K562 (cell line): Measurements from ENCODE around the gene FXYD3. TPM values are rescaled to one million over a fixed set of nuclear protein-coding genes. Genes with fewer than 3 reads are reported as not detected.

Experiments used
- DPF2 ChIP-seq: fragments of 450-650 bp; IDR thresholded peaks from 2 replicates; pipeline ENCODE4 v1.6.1; 2016
- KDM2B ChIP-seq: fragments of 250-450 bp; sonication (Bioruptor Pico); IDR thresholded peaks from 2 replicates; pipeline ENCODE4 v1.8.0; 2021; ENCODE audit warnings: mild to moderate bottlenecking, moderate library complexity
- MAZ ChIP-seq, 2 experiments: fragments of 450-650 bp in 1 of 2; sonication (generic) in 1 of 2; formaldehyde crosslinking; IDR thresholded peaks in 1 of 2; conservative IDR thresholded peaks in 1 of 2; 2 replicates each; pipeline versions ENCODE4 v1.4.0 to v1.5.0; 2020; ENCODE audit warnings: mild to moderate bottlenecking in 1 of 2, missing genetic modification reagents in 1 of 2
- RAD21 ChIP-seq, 2 experiments: fragments of 250-450 bp in 1 of 2; fragments of 450-650 bp in 1 of 2; sonication (Bioruptor Pico) in 1 of 2; formaldehyde crosslinking in 1 of 2; IDR thresholded peaks in 1 of 2; conservative IDR thresholded peaks in 1 of 2; 2 replicates each; pipeline versions ENCODE4 v1.4.0 to v1.8.0; 2020 to 2022; ENCODE audit warnings: mild to moderate bottlenecking in 2 of 2, moderate library complexity in 1 of 2
- ZNF696 ChIP-seq: fragments of 250-450 bp; sonication (Bioruptor Pico); conservative IDR thresholded peaks from 2 replicates; pipeline ENCODE4 v1.4.0; 2020; ENCODE audit warnings: mild to moderate bottlenecking, moderate library complexity
- polyA plus RNA-seq, 8 experiments: library from polyadenylated mRNA; depleted of rRNA in 4 of 8; stranded (reverse) in 5 of 8; unstranded in 3 of 8; fragments of >200 nt; fragmentation: Nextera tagmentation in 2 of 8; fragmentation: Illumina TruSeq in 1 of 8; extraction: Ambion mirVana in 2 of 8; extraction: Trizol in 1 of 8; gene quantifications; 2 replicates each; pipeline versions ENCODE4 v1.2.1 to v1.2.3, GENCODE V29; 2011 to 2014; ENCODE audit warnings: inconsistent platforms in 1 of 8, missing spikeins in 1 of 8
- total RNA-seq, 7 experiments: library from RNA; depleted of rRNA in 6 of 7; stranded (reverse); fragments of >200 nt in 6 of 7; fragmentation: Illumina TruSeq in 2 of 7; extraction: Trizol in 2 of 7; gene quantifications; 2 replicates each; pipeline versions ENCODE4 v1.2.1 to v1.2.3, GENCODE V29; 2011 to 2021; ENCODE audit warnings: low replicate concordance in 1 of 7
- TF ChIP-seq, protein P1 (sequence below), 3 experiments: fragments of 200-800 bp in 1 of 3; sonication (Bioruptor generic) in 1 of 3; sonication (generic) in 1 of 3; formaldehyde crosslinking in 1 of 3; IDR thresholded peaks; 2 replicates each; pipeline versions ENCODE4 v1.6.1 to v1.8.0; 2016 to 2022; ENCODE audit warnings: mild to moderate bottlenecking in 2 of 3, missing compliant biosample characterization in 2 of 3, missing genetic modification characterization in 2 of 3, missing genetic modification reagents in 1 of 3
- TF ChIP-seq, protein P2 (sequence below): fragments of 450-650 bp; IDR thresholded peaks from 2 replicates; pipeline ENCODE4 v1.6.1; 2016; ENCODE audit warnings: mild to moderate bottlenecking, moderate library complexity
- TF ChIP-seq, protein P3 (sequence below), 3 experiments: IDR thresholded peaks in 2 of 3; conservative IDR thresholded peaks in 1 of 3; 2 replicates each; pipeline ENCODE4 v1.5.1; 2011 to 2012; ENCODE audit warnings: low read length in 3 of 3, mild to moderate bottlenecking in 3 of 3, control low read depth in 2 of 3, improper control_type of control experiment in 1 of 3, inconsistent platforms in 1 of 3, low read depth in 1 of 3, mixed read lengths in 1 of 3, moderate library complexity in 1 of 3; ENCODE audit not compliant: insufficient read depth in 2 of 3
- TF ChIP-seq, protein P4 (sequence below): fragments of 450-650 bp; formaldehyde crosslinking; IDR thresholded peaks from 2 replicates; pipeline ENCODE4 v1.4.0; 2020; ENCODE audit warnings: mild to moderate bottlenecking, moderate library complexity

The FXYD3 gene
- total and polyA plus RNA-seq, 9 of the 15 experiments (the other 6 are each of a cell fraction or from before 2014, with no cell fraction given), result 0.24 TPM; not detected in 8

DNA sequence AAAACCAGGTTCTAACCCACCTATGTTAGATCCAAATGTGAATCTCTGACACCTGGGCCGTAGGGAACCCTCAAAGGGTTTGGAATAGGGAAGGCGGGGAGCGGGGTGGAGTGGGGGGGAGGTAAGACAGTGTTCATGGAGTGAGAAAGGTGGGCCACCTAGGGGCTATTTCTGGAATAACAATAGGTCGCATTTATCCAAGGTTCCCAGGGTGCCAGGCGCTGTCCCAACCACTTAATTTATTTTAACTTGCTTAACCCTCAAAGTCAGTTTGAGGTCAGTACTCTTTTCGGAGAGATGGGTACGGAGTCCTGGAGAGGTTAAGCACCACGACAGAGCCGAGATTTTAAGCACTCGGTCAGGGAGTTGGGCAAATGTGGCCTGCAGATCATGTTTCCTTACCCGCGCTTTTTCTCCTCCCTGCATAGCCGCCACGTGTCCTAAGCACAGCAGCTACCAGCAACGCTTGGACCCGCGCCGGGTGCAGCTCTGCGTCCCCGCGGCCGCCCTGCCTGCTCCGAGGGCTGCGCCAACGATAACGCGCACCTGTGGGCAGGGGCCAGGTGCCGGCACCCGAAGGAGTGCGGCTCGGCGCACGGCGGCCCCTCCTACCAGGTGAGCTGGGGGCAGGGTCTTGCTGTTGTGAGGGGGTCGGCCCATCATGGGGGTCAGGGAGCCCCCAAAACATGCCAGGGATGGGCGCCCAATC, 25.0 kb upstream of the FXYD3 start (continued):
- TF ChIP-seq, protein P1, sequence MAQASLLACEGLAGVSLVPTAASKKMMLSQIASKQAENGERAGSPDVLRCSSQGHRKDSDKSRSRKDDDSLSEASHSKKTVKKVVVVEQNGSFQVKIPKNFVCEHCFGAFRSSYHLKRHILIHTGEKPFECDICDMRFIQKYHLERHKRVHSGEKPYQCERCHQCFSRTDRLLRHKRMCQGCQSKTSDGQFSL (CRISPR knock-in tag; IDR thresholded peaks at IDR 0.05), result peak; percentile 85
- TF ChIP-seq, protein P1 (tag; IDR thresholded peaks at IDR 0.05), result peak in 1 of 2 experiments; percentile 94; a peak in 2 of 4 replicates
- TF ChIP-seq, protein P2, sequence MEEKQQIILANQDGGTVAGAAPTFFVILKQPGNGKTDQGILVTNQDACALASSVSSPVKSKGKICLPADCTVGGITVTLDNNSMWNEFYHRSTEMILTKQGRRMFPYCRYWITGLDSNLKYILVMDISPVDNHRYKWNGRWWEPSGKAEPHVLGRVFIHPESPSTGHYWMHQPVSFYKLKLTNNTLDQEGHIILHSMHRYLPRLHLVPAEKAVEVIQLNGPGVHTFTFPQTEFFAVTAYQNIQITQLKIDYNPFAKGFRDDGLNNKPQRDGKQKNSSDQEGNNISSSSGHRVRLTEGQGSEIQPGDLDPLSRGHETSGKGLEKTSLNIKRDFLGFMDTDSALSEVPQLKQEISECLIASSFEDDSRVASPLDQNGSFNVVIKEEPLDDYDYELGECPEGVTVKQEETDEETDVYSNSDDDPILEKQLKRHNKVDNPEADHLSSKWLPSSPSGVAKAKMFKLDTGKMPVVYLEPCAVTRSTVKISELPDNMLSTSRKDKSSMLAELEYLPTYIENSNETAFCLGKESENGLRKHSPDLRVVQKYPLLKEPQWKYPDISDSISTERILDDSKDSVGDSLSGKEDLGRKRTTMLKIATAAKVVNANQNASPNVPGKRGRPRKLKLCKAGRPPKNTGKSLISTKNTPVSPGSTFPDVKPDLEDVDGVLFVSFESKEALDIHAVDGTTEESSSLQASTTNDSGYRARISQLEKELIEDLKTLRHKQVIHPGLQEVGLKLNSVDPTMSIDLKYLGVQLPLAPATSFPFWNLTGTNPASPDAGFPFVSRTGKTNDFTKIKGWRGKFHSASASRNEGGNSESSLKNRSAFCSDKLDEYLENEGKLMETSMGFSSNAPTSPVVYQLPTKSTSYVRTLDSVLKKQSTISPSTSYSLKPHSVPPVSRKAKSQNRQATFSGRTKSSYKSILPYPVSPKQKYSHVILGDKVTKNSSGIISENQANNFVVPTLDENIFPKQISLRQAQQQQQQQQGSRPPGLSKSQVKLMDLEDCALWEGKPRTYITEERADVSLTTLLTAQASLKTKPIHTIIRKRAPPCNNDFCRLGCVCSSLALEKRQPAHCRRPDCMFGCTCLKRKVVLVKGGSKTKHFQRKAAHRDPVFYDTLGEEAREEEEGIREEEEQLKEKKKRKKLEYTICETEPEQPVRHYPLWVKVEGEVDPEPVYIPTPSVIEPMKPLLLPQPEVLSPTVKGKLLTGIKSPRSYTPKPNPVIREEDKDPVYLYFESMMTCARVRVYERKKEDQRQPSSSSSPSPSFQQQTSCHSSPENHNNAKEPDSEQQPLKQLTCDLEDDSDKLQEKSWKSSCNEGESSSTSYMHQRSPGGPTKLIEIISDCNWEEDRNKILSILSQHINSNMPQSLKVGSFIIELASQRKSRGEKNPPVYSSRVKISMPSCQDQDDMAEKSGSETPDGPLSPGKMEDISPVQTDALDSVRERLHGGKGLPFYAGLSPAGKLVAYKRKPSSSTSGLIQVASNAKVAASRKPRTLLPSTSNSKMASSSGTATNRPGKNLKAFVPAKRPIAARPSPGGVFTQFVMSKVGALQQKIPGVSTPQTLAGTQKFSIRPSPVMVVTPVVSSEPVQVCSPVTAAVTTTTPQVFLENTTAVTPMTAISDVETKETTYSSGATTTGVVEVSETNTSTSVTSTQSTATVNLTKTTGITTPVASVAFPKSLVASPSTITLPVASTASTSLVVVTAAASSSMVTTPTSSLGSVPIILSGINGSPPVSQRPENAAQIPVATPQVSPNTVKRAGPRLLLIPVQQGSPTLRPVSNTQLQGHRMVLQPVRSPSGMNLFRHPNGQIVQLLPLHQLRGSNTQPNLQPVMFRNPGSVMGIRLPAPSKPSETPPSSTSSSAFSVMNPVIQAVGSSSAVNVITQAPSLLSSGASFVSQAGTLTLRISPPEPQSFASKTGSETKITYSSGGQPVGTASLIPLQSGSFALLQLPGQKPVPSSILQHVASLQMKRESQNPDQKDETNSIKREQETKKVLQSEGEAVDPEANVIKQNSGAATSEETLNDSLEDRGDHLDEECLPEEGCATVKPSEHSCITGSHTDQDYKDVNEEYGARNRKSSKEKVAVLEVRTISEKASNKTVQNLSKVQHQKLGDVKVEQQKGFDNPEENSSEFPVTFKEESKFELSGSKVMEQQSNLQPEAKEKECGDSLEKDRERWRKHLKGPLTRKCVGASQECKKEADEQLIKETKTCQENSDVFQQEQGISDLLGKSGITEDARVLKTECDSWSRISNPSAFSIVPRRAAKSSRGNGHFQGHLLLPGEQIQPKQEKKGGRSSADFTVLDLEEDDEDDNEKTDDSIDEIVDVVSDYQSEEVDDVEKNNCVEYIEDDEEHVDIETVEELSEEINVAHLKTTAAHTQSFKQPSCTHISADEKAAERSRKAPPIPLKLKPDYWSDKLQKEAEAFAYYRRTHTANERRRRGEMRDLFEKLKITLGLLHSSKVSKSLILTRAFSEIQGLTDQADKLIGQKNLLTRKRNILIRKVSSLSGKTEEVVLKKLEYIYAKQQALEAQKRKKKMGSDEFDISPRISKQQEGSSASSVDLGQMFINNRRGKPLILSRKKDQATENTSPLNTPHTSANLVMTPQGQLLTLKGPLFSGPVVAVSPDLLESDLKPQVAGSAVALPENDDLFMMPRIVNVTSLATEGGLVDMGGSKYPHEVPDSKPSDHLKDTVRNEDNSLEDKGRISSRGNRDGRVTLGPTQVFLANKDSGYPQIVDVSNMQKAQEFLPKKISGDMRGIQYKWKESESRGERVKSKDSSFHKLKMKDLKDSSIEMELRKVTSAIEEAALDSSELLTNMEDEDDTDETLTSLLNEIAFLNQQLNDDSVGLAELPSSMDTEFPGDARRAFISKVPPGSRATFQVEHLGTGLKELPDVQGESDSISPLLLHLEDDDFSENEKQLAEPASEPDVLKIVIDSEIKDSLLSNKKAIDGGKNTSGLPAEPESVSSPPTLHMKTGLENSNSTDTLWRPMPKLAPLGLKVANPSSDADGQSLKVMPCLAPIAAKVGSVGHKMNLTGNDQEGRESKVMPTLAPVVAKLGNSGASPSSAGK, result peak; percentile 44
- TF ChIP-seq, protein P3, sequence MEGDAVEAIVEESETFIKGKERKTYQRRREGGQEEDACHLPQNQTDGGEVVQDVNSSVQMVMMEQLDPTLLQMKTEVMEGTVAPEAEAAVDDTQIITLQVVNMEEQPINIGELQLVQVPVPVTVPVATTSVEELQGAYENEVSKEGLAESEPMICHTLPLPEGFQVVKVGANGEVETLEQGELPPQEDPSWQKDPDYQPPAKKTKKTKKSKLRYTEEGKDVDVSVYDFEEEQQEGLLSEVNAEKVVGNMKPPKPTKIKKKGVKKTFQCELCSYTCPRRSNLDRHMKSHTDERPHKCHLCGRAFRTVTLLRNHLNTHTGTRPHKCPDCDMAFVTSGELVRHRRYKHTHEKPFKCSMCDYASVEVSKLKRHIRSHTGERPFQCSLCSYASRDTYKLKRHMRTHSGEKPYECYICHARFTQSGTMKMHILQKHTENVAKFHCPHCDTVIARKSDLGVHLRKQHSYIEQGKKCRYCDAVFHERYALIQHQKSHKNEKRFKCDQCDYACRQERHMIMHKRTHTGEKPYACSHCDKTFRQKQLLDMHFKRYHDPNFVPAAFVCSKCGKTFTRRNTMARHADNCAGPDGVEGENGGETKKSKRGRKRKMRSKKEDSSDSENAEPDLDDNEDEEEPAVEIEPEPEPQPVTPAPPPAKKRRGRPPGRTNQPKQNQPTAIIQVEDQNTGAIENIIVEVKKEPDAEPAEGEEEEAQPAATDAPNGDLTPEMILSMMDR (IDR thresholded peaks at IDR 0.05 in 2 of 3, conservative IDR thresholded peaks at IDR 0.05 in 1 of 3; ENCODE audit: insufficient read depth in 2 of 3, low read depth in 1 of 3, low read length in 3 of 3), result peak; percentile 67 to 70 (median 67)
- no peak for TF ChIP-seq ZNF696 (CRISPR knock-in tag)
- peak in 1 of 2 experiments; percentile 30; a peak in 1 of 4 replicates for TF ChIP-seq MAZ (CRISPR knock-in tag; conservative IDR thresholded peaks at IDR 0.05 in 1 of 2, IDR thresholded peaks at IDR 0.05 in 1 of 2)
- TF ChIP-seq RAD21 (CRISPR knock-in tag; conservative IDR thresholded peaks at IDR 0.05 in 1 of 2, IDR thresholded peaks at IDR 0.05 in 1 of 2), result peak; percentile 39 to 66
- no peak for TF ChIP-seq DPF2
- TF ChIP-seq KDM2B (CRISPR knock-in tag), result no peak
- TF ChIP-seq, protein P4, sequence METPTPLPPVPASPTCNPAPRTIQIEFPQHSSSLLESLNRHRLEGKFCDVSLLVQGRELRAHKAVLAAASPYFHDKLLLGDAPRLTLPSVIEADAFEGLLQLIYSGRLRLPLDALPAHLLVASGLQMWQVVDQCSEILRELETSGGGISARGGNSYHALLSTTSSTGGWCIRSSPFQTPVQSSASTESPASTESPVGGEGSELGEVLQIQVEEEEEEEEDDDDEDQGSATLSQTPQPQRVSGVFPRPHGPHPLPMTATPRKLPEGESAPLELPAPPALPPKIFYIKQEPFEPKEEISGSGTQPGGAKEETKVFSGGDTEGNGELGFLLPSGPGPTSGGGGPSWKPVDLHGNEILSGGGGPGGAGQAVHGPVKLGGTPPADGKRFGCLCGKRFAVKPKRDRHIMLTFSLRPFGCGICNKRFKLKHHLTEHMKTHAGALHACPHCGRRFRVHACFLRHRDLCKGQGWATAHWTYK (CRISPR knock-in tag), result no peak
